ENCODE data around the gene VANGL1. TPM values are rescaled to one million over a fixed set of nuclear protein-coding genes. Genes with fewer than 3 reads are reported as not detected.

The VANGL1 gene
- polyA plus RNA-seq, 4 donors: 14.8 to 16.8 (median 16.4) TPM

DNA sequence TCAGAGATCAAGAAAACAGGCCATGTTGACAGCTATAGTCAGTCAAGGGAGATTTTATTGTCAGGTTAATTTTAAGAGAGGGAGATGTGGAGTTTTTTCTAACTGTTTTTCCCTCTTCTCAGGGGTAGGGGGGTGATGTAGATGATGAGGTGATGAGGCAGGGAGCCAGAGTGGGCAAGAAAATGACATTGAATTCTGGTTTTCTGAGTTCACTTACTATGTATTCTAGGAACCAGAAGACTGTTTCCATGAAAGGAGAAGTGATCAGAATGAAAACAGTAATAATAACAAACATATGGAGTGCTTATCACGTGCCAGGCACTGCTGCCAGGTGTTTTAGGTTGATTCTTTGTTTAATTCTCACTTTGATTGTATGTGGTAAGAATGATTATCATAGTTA, 86.6 kb downstream of the VANGL1 start:
- DNase-seq (ENCODE audit: low read depth in 4 of 4, low spot score in 3 of 4): no peak

DNA sequence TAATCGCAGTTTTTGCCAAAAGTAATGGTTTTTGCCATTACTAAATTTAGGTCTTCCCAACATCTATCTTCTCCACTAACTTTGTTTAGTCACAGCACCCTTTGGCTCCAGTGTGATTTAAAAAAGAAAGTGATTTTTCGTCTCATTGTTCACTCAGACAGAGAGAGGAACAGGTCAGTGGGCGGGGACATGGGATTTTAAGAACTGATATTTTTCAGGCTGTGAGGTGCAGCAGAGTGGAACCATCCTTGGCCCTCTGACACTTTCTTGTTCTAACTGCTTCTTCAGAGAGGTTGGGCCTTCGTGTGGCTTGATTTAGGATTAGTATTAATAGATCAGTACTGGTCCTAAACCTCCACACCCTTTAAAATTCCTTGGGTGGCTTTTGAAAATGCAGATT, 88.0 kb downstream of the VANGL1 start:
- no peak for DNase-seq (ENCODE audit: low read depth in 4 of 4, low spot score in 3 of 4)

DNA sequence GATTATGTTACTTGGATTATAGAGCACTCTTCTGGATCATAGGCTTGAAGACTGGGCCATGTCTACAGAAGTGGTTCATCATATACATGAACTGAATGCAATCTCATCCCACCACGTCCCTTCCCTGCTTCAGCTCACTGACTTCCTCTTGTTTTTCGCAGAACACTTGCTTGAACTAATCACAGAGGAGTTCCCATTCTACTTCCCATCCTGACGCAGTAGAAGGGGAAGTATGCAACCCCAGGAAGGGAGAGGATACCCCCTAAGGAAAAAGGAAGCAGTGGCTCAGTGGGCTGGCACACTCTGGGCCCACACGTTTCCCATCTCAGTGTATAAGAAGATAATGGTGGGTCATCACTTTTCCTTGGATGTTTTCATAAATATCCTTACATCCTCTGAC, 90.5 kb downstream of the VANGL1 start:
- DNase-seq (ENCODE audit: low read depth in 4 of 4, low spot score in 3 of 4): no peak

DNA sequence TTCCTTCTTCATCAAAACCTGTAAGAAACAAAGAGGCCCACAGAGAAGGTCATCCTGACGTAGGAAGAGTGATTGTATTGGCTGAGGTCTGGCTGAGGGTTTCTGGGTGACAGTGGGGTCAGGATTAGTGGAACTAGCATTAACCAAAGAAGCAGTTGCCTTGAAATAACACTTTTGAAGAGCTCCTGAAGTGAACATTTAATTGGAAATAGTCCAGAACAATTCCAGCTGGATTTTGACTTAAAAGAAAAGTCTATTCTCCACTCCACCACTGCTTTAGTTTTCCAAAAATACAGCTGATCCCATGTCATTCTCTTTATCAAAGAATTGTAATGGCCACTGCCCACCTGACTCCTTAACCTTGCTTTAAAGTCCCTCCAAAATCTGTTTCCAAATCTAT, 99.0 kb downstream of the VANGL1 start:
- DNase-seq (ENCODE audit: low read depth in 4 of 4, low spot score in 3 of 4): no peak

DNA sequence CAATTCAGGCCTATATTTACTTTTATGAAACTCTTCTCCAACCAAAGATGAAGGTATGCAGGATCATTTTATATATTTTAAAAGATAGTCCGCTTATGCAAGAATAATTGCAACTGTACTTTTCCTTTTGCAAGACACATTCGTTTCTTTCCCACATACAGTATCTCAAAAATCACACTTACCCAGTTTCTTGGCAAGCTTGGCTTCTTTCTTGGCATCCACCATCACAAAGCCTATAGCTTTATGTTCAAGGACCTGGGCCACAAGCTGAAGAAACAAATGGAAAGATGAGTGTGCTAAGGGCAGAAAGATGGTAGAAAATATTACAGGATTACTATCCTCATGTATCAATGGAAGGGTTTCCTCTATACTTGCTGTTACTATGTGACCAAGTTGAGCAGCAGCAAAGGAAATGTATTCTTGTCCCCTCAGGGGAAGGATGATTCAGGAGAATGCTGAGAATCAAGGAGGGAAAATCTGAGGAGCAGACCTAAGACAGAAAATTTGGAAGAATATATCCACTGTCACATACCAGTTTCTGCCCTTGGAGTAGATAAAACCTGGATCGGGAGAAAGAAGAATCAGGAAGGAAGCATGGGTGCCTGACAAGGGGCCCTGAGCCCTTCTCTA, 103.0 kb downstream of the VANGL1 start:
- no peak for DNase-seq (ENCODE audit: low read depth in 4 of 4, low spot score in 3 of 4)

DNA sequence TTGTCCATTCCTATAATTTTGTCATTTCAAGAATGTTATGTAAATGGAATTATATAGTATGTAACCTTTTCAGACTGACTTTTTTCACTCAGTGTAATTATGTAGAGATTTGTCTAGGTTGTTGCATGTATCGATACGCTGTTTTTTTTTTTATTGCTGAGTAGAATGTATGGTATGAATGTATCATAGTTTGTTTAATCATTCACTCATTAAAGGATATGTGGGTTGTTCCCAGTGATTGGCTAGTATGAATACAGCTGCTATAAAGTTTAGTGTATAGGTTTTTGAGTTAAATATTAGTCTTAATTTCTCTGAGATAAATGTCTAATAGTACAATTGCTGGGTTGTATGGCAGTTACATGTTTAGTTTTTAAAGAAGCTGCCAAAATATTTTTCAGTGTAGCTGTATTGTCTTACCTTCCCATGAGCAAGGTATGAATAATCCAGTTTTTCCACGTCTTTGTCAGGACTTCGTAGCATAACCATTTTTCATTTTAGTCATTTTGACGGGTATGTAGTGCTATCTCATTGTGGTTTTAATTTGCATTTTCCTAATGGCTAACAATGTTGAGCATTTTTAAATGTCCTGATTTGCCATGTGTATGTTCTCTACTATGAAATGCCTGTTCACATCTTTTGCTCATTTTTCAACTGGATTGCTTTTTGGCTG, 104.4 kb downstream of the VANGL1 start:
- DNase-seq (ENCODE audit: low read depth in 4 of 4, low spot score in 3 of 4): no peak

Other genes with a start within 250 kb of the VANGL1 start
- gene CASQ2, start 126.7 kb downstream of the VANGL1 start, polyA plus RNA-seq (ENCODE audit: insufficient read length in 4 of 4): 1 to 10 TPM in 2 of 4 donors, under 1 TPM in 2; 0.36 to 1.3 (median 1.0) TPM
- under 1 TPM in 1 of 4 donors, not detected in 3; 0.01 TPM for gene NHLH2, start 199.2 kb downstream of the VANGL1 start, polyA plus RNA-seq (ENCODE audit: insufficient read length in 4 of 4)

Measured in right renal pelvis (tissue), 4 donors.